ENCODE data around the gene ISLR.

Gene ISLR

DNA sequence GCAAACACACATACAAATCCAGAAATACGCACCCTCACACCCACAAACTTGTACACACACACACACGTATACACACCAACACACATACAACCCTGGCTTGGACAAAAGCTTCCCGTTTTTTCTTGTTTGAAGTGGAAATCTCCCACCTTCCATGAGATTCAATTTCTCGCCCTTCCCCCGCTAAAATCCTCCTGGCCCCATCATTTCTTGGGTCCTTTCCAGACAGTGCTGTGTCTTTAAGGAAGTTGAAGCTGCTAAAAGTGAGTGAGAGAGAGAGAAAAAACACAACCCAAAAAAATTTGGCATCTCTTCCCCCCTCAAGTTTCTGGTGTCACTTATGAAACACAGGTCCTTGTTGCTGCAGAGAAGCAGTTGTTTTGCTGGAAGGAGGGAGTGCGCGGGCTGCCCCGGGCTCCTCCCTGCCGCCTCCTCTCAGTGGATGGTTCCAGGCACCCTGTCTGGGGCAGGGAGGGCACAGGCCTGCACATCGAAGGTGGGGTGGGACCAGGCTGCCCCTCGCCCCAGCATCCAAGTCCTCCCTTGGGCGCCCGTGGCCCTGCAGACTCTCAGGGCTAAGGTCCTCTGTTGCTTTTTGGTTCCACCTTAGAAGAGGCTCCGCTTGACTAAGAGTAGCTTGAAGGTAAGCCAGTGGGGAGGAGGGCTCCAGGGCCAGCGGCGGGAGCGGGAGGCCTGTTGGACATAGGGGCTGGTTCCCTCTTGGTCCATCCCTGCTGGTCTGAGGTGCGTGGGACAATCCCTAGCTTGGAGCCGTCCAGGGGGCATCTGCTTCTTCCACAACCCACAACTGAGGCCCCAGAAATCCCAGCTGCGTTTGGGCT lies at the start of gene ISLR:
TSS of gene ISLR (plus strand) at position 331 of the 839 bp plus-strand sequence. CDS start 1,149 bp downstream, outside the sequence.
- TF ChIP-seq, protein P1, sequence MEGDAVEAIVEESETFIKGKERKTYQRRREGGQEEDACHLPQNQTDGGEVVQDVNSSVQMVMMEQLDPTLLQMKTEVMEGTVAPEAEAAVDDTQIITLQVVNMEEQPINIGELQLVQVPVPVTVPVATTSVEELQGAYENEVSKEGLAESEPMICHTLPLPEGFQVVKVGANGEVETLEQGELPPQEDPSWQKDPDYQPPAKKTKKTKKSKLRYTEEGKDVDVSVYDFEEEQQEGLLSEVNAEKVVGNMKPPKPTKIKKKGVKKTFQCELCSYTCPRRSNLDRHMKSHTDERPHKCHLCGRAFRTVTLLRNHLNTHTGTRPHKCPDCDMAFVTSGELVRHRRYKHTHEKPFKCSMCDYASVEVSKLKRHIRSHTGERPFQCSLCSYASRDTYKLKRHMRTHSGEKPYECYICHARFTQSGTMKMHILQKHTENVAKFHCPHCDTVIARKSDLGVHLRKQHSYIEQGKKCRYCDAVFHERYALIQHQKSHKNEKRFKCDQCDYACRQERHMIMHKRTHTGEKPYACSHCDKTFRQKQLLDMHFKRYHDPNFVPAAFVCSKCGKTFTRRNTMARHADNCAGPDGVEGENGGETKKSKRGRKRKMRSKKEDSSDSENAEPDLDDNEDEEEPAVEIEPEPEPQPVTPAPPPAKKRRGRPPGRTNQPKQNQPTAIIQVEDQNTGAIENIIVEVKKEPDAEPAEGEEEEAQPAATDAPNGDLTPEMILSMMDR (IDR thresholded peaks at IDR 0.05), result no peak
- no peaks in the 10 kb centered on the region for H3K36me3 ChIP-seq
- H3K27ac ChIP-seq, result no peak within 1 kb of the TSS
- H3K27me3 ChIP-seq, result peaks cover 4% of the 10 kb centered on the region
- H3K4me1 ChIP-seq (ENCODE audit: control insufficient read depth in 1 of 2, insufficient read depth in 1 of 2, low read depth in 1 of 2, low read length in 1 of 2), result no peaks in the 10 kb centered on the region
- no peak within 1 kb of the TSS for H3K4me3 ChIP-seq (ENCODE audit: low read depth in 1 of 2, low read length in 1 of 2)
- H3K9me3 ChIP-seq, result no peaks in the 10 kb centered on the region

DNA sequence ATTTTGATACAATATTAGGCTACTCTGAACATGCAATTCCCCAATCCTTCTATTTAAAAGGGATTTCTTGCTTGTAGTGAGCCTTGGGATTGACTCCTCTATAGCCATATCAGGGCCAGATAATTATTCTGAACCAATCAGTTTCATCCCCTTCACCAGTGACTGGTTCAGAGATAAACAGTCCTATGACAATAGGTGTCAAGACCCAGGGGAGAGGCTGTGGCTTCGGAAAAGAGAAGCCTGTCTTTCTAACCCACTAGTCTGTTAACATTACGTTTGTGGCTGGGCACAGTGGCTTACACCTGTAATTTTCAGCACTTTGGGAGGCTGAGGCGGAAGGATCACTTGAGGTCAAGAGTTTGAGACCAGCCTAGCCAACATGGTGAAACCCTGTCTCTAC lies 49.3 kb upstream of the ISLR start:
- Histone ChIP-seq H3K9me3 (no peaks in the 10 kb centered on the region), H3K4me1 (ENCODE audit: control insufficient read depth in 1 of 2, insufficient read depth in 1 of 2, low read depth in 1 of 2, low read length in 1 of 2) (peaks cover 4 to 9% of the 10 kb centered on the region in 2 experiments), H3K27ac (no peak overlapping the region), H3K4me3 (ENCODE audit: low read depth in 1 of 2, low read length in 1 of 2) (no peak overlapping the region), H3K36me3 (no peaks in the 10 kb centered on the region), H3K27me3 (peaks cover 96% of the 10 kb centered on the region)
- TF ChIP-seq, protein P1 (IDR thresholded peaks at IDR 0.05), result no peak

GRCh38 chr15:74124759-74125158 lies 48.8 kb upstream of the ISLR start:
- TF ChIP-seq, protein P1 (IDR thresholded peaks at IDR 0.05), result no peak
- H3K27me3 ChIP-seq, result peaks cover 100% of the 10 kb centered on the region
- no peaks in the 10 kb centered on the region for H3K36me3 ChIP-seq
- H3K4me3 ChIP-seq (ENCODE audit: low read depth in 1 of 2, low read length in 1 of 2), result no peak overlapping the region
- H3K9me3 ChIP-seq, result no peaks in the 10 kb centered on the region
- peaks cover 4 to 9% of the 10 kb centered on the region in 2 experiments for H3K4me1 ChIP-seq (ENCODE audit: control insufficient read depth in 1 of 2, insufficient read depth in 1 of 2, low read depth in 1 of 2, low read length in 1 of 2)
- H3K27ac ChIP-seq, result no peak overlapping the region

DNA sequence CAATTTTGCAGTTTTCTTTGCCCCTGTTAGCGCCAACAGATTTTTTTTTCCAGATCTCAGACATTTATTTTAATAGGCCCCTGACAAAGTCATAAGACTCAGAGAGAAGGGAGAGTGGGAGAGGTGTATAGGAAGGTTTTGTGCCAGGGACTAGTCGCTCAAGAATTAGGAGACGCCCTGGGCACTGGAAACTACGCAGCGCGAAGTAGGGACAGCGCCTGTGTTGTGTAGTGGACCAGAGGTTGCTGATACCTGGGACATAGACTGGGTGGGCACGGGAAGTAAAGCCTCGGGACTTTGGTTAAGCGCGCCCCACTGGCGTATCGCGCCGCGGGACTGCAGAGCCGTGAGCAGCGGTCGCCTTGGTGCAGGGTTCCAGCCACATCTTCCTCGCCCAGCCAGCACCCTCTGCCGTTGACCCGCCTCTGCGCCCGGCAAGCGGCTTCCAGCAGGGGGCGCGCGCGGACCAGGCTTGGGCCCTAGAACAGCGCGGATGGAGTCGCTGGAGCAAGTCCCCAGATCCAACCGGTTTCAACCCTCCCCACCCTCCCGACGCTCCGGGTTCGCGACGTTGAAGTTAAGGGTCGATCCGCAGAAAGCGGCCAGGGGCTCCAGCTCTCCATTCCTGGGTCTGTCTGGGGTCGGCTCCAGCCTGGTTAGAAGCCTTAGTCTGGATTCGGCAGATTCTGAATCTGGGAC lies 46.1 kb upstream of the ISLR start:
- no peak overlapping the region for H3K4me3 ChIP-seq (ENCODE audit: low read depth in 1 of 2, low read length in 1 of 2)

DNA sequence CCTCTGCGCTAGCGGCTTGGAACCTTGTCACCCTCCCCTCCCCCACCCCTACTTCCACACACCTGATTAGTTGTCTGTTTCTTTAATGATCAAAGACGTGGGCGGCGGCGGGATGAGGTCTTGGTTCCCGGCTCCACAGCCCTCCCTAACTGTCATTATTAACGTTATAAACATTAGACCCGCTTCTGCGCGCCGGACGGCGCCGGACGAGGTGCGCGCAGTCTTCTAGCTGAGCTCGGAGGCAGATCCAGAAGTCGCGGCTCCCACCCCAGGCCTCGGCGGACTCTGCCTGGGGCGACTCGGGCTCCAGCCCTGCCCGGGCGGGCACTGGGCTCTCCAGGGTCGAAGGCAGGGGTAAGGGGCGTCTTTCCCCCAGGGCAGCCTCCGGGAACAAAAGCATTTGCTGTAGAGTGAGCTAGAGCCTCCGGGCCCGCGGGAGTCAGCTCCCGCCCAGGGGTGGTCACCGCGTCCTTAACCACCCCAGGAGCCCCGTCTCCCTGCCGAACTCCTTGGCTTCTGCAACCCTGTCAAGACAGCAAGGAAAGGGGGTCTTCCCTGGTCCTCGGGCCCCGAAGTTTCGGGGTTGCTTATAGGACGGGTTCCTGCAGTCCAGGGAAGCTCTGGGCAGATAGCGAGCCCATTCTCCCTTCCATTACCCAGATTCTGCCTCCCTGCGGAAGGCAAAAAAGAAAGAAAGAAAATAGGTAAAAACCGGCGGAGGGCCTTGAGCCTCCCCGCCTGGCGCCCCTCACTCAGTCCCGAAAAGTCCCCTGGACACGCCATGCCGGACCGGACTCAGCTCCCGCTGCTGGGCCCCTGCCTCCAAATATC lies 45.3 kb upstream of the ISLR start:
- H3K4me1 ChIP-seq (ENCODE audit: control insufficient read depth in 1 of 2, insufficient read depth in 1 of 2, low read depth in 1 of 2, low read length in 1 of 2), result peaks cover 4 to 9% of the 10 kb centered on the region in 2 experiments
- no peaks in the 10 kb centered on the region for H3K36me3 ChIP-seq
- no peaks in the 10 kb centered on the region for H3K9me3 ChIP-seq
- no peak overlapping the region for H3K27ac ChIP-seq
- no peak overlapping the region for H3K4me3 ChIP-seq (ENCODE audit: low read depth in 1 of 2, low read length in 1 of 2)
- H3K27me3 ChIP-seq, result peaks cover 100% of the 10 kb centered on the region
- TF ChIP-seq, protein P1 (IDR thresholded peaks at IDR 0.05), result no peak

More for the DNA sequence above, 46.1 kb upstream of the ISLR start:
- no peaks in the 10 kb centered on the region for H3K9me3 ChIP-seq
- peaks cover 100% of the 10 kb centered on the region for H3K27me3 ChIP-seq
- TF ChIP-seq, protein P1 (IDR thresholded peaks at IDR 0.05), result peak; percentile 60
- H3K36me3 ChIP-seq, result no peaks in the 10 kb centered on the region
- peaks cover 4 to 9% of the 10 kb centered on the region in 2 experiments for H3K4me1 ChIP-seq (ENCODE audit: control insufficient read depth in 1 of 2, insufficient read depth in 1 of 2, low read depth in 1 of 2, low read length in 1 of 2)
- H3K27ac ChIP-seq, result no peak overlapping the region
